ENCODE results near the gene SLC7A9.

- TF ChIP-seq CTCF (optimal IDR thresholded peaks at IDR 0.05 in 1 of 3, IDR thresholded peaks at IDR 0.05 in 1 of 3, conservative IDR thresholded peaks at IDR 0.05 in 1 of 3; ENCODE audit: extremely low read depth in 1 of 3, insufficient read depth in 2 of 3, low read length in 3 of 3) (no peak), EZH2 (IDR thresholded peaks at IDR 0.05; ENCODE audit: low read length) (no peak)
These were observed 32.0 kb downstream of the SLC7A9 start for GRCh38 chr19:32837531-32837930.

Data from keratinocyte (primary cell).